ENCODE data around the gene PTPRJ.

DNA sequence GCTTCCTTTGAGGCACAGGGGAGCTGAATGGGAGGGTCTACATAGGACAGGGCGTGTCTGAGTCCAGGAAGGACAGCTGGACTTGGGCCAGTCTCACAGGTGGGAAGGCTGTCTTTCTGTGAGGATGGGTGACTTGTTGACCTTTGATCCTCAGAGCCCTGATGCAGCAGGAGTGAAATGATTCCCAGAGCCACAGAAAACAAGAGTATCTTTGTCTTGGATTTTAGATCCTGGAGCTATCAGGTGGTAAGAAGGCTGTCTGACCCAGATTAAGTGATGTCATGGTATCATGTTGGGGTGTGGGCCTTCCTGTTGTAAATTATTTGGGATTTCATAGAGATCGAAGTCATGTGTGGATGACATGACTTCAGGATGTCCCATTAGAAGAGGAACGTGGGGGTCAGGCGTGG lies 15.0 kb downstream of the PTPRJ start:
- TF ChIP-seq SREBF1 (IDR thresholded peaks at IDR 0.05; ENCODE audit: borderline replicate concordance, low read depth, low read length) = no peak
- no peak for TF ChIP-seq RNF2 (IDR thresholded peaks at IDR 0.05)
- TF ChIP-seq, protein P1, sequence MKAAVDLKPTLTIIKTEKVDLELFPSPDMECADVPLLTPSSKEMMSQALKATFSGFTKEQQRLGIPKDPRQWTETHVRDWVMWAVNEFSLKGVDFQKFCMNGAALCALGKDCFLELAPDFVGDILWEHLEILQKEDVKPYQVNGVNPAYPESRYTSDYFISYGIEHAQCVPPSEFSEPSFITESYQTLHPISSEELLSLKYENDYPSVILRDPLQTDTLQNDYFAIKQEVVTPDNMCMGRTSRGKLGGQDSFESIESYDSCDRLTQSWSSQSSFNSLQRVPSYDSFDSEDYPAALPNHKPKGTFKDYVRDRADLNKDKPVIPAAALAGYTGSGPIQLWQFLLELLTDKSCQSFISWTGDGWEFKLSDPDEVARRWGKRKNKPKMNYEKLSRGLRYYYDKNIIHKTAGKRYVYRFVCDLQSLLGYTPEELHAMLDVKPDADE (conservative IDR thresholded peaks at IDR 0.05; ENCODE audit: control insufficient read depth, low read depth, low read length) = no peak
- TF ChIP-seq HNRNPL (IDR thresholded peaks at IDR 0.05; ENCODE audit: low read depth, low read length) = no peak
- TF ChIP-seq XRCC3 (IDR thresholded peaks at IDR 0.05) = no peak
- TF ChIP-seq POLR2A (conservative IDR thresholded peaks at IDR 0.05) = no peak
- TF ChIP-seq, protein P2, sequence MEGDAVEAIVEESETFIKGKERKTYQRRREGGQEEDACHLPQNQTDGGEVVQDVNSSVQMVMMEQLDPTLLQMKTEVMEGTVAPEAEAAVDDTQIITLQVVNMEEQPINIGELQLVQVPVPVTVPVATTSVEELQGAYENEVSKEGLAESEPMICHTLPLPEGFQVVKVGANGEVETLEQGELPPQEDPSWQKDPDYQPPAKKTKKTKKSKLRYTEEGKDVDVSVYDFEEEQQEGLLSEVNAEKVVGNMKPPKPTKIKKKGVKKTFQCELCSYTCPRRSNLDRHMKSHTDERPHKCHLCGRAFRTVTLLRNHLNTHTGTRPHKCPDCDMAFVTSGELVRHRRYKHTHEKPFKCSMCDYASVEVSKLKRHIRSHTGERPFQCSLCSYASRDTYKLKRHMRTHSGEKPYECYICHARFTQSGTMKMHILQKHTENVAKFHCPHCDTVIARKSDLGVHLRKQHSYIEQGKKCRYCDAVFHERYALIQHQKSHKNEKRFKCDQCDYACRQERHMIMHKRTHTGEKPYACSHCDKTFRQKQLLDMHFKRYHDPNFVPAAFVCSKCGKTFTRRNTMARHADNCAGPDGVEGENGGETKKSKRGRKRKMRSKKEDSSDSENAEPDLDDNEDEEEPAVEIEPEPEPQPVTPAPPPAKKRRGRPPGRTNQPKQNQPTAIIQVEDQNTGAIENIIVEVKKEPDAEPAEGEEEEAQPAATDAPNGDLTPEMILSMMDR (IDR thresholded peaks at IDR 0.05 in 2 of 3, conservative IDR thresholded peaks at IDR 0.05 in 1 of 3; ENCODE audit: insufficient read depth in 2 of 3, low read depth in 1 of 3, low read length in 3 of 3) = no peak
- TF ChIP-seq ZNF785 (CRISPR knock-in tag; IDR thresholded peaks at IDR 0.05) = no peak
- no peak for TF ChIP-seq ESRRA (IDR thresholded peaks at IDR 0.05; ENCODE audit: borderline replicate concordance, low read depth)
- TF ChIP-seq FOSL1 (tag; conservative IDR thresholded peaks at IDR 0.05) = no peak
- TF ChIP-seq, protein P3, sequence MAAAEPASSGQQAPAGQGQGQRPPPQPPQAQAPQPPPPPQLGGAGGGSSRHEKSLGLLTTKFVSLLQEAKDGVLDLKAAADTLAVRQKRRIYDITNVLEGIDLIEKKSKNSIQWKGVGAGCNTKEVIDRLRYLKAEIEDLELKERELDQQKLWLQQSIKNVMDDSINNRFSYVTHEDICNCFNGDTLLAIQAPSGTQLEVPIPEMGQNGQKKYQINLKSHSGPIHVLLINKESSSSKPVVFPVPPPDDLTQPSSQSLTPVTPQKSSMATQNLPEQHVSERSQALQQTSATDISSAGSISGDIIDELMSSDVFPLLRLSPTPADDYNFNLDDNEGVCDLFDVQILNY (CRISPR knock-in tag; IDR thresholded peaks at IDR 0.05) = no peak

All from K562 (cell line).